H9 (cell line): Measurements from ENCODE around the gene NACC2. TPM values are rescaled to one million over a fixed set of nuclear protein-coding genes. Genes with fewer than 3 reads are reported as not detected.
A peak's percentile ranks its signal among the peaks of the same experiment; 100 is the strongest.

ENCODE experiments used
- DNase-seq: peaks from one replicate; pipeline ENCODE4 v3.0.0-alpha.2; 2017
- H2AFZ ChIP-seq: one replicate; pipeline ENCODE4 v1.6.1; 2013; ENCODE audit warnings: mild to moderate bottlenecking, low read length, control low read depth, moderate library complexity
- H2AK5ac ChIP-seq: 2 replicates; pipeline ENCODE4 v1.6.1; 2013; ENCODE audit warnings: low read length, control low read depth, mixed read lengths; ENCODE audit not compliant: insufficient read length
- H2BK120ac ChIP-seq: one replicate; pipeline ENCODE4 v1.6.1; 2013; ENCODE audit warnings: low read depth, mild to moderate bottlenecking, low read length, control low read depth, inconsistent platforms; ENCODE audit not compliant: poor library complexity, severe bottlenecking
- H2BK12ac ChIP-seq: 2 replicates; pipeline ENCODE4 v1.6.1; 2013; ENCODE audit warnings: low read length, control low read depth, mixed read lengths, low read depth; ENCODE audit not compliant: insufficient read length
- H2BK15ac ChIP-seq: 2 replicates; pipeline ENCODE4 v1.6.1; 2013; ENCODE audit warnings: low read depth, low read length, control low read depth
- H2BK20ac ChIP-seq: one replicate; pipeline ENCODE4 v1.6.1; 2013; ENCODE audit warnings: low read depth, mild to moderate bottlenecking, low read length, control low read depth, inconsistent platforms; ENCODE audit not compliant: poor library complexity, severe bottlenecking
- H2BK5ac ChIP-seq: 2 replicates; pipeline ENCODE4 v1.6.1; 2013; ENCODE audit warnings: low read length, control low read depth, mixed read lengths; ENCODE audit not compliant: insufficient read length
- H3K14ac ChIP-seq: 2 replicates; pipeline ENCODE4 v1.6.1; 2013; ENCODE audit warnings: low read length, control low read depth; ENCODE audit not compliant: insufficient read depth
- H3K18ac ChIP-seq: 2 replicates; pipeline ENCODE4 v1.6.1; 2013; ENCODE audit warnings: low read depth, mild to moderate bottlenecking, mixed read lengths, low read length, control low read depth; ENCODE audit not compliant: insufficient read length
- H3K23ac ChIP-seq: 2 replicates; pipeline ENCODE4 v1.6.1; 2013; ENCODE audit warnings: low read length, control low read depth, mixed read lengths, low read depth; ENCODE audit not compliant: insufficient read length
- H3K23me2 ChIP-seq: 2 replicates; pipeline ENCODE4 v1.6.1; 2013; ENCODE audit warnings: low read depth, mild to moderate bottlenecking, mixed read lengths, low read length, control low read depth; ENCODE audit not compliant: insufficient read length, poor library complexity, severe bottlenecking
- H3K27ac ChIP-seq: 2 replicates; pipeline ENCODE4 v1.5.1; 2013; ENCODE audit warnings: low read length, control low read depth, mixed read lengths, low read depth; ENCODE audit not compliant: insufficient read length
- H3K27me3 ChIP-seq: 2 replicates; pipeline ENCODE4 v1.6.1; 2013; ENCODE audit warnings: low read length, control low read depth, inconsistent platforms; ENCODE audit not compliant: insufficient read depth
- H3K4ac ChIP-seq: 2 replicates; pipeline ENCODE4 v1.6.1; 2013; ENCODE audit warnings: low read depth, mild to moderate bottlenecking, control low read depth, inconsistent platforms, low read length, moderate library complexity
- H3K4me1 ChIP-seq: 2 replicates; pipeline ENCODE4 v1.6.1; 2013; ENCODE audit warnings: low read length, control low read depth, inconsistent platforms; ENCODE audit not compliant: insufficient read depth
- H3K4me2 ChIP-seq: 2 replicates; pipeline ENCODE4 v1.6.1; 2013; ENCODE audit warnings: low read length, control low read depth, mixed read lengths; ENCODE audit not compliant: insufficient read length, insufficient read depth
- H3K56ac ChIP-seq: 2 replicates; pipeline ENCODE4 v1.6.1; 2013; ENCODE audit warnings: low read depth, mild to moderate bottlenecking, mixed read lengths, low read length, control low read depth; ENCODE audit not compliant: insufficient read length
- H3K79me1 ChIP-seq: 2 replicates; pipeline ENCODE4 v1.6.1; 2013; ENCODE audit warnings: low read depth, mild to moderate bottlenecking, moderate library complexity, low read length, control low read depth, inconsistent platforms; ENCODE audit not compliant: insufficient read depth, poor library complexity, severe bottlenecking
- H3K79me2 ChIP-seq: 2 replicates; pipeline ENCODE4 v1.6.1; 2013; ENCODE audit warnings: low read length, control low read depth, inconsistent platforms; ENCODE audit not compliant: insufficient read depth
- H3K9ac ChIP-seq: 2 replicates; pipeline ENCODE4 v1.6.1; 2013; ENCODE audit warnings: low read length, control low read depth, mixed read lengths; ENCODE audit not compliant: insufficient read length; ENCODE audit errors: extremely low read depth
- H3K9me3 ChIP-seq: one replicate; pipeline ENCODE4 v1.6.1; 2013; ENCODE audit warnings: low read depth, low read length, inconsistent platforms; ENCODE audit not compliant: control insufficient read depth
- H3T11ph ChIP-seq: one replicate; pipeline ENCODE4 v1.6.1; 2013; ENCODE audit warnings: mild to moderate bottlenecking, low read length, control low read depth, inconsistent platforms
- H4K20me1 ChIP-seq: one replicate; pipeline ENCODE4 v1.6.1; 2013; ENCODE audit not compliant: control insufficient read depth, insufficient read length, insufficient read depth
- H4K5ac ChIP-seq: 2 replicates; pipeline ENCODE4 v1.6.1; 2013; ENCODE audit warnings: low read depth, mild to moderate bottlenecking, mixed read lengths, low read length, control low read depth; ENCODE audit not compliant: insufficient read length
- H4K8ac ChIP-seq: replicated peaks from 2 replicates; pipeline ENCODE4 v1.6.1; 2013; ENCODE audit warnings: low read length, control low read depth, mixed read lengths, low read depth; ENCODE audit not compliant: insufficient read length
- H4K91ac ChIP-seq: 2 replicates; pipeline ENCODE4 v1.6.1; 2013; ENCODE audit warnings: low read depth, mild to moderate bottlenecking, moderate library complexity, mixed read lengths, low read length, control low read depth; ENCODE audit not compliant: insufficient read length
- H3K27ac Mint-ChIP-seq, 3 experiments: 2 replicates in 2 of 3; 3 replicates in 1 of 3; pipeline ENCODE4 v1.8.0; 2020 to 2021; ENCODE audit warnings: mixed read lengths in 3 of 3, mild to moderate bottlenecking in 1 of 3, moderate library complexity in 1 of 3
- H3K27me3 Mint-ChIP-seq: 2 replicates; pipeline ENCODE4 v1.8.0; 2021; ENCODE audit warnings: low read depth, mild to moderate bottlenecking, moderate library complexity, mixed read lengths
- H3K36me3 Mint-ChIP-seq, 3 experiments: 2 replicates in 2 of 3; 3 replicates in 1 of 3; pipeline ENCODE4 v1.8.0; 2020 to 2021; ENCODE audit warnings: low read depth in 3 of 3, mixed read lengths in 3 of 3; ENCODE audit not compliant: insufficient read depth in 1 of 3
- H3K4me1 Mint-ChIP-seq, 2 experiments: 2 replicates each; pipeline ENCODE4 v1.8.0; 2020; ENCODE audit warnings: mixed read lengths in 2 of 2
- H3K4me3 Mint-ChIP-seq, 2 experiments: 2 replicates in 1 of 2; 3 replicates in 1 of 2; pipeline ENCODE4 v1.8.0; 2020 to 2021; ENCODE audit warnings: mild to moderate bottlenecking in 2 of 2, mixed read lengths in 2 of 2, moderate library complexity in 1 of 2
- H3K9me3 Mint-ChIP-seq, 2 experiments: 2 replicates in 1 of 2; 3 replicates in 1 of 2; pipeline ENCODE4 v1.8.0; 2020; ENCODE audit warnings: mild to moderate bottlenecking in 2 of 2, mixed read lengths in 2 of 2, moderate library complexity in 1 of 2
- CTCF ChIP-seq: fragments of 200-600 bp; sonication (generic); conservative IDR thresholded peaks from 3 replicates; pipeline ENCODE4 v1.8.0; 2021; ENCODE audit warnings: antibody characterized with exemption, mild to moderate bottlenecking
- WGBS: extraction: QIAGEN DNeasy Blood & Tissue Kit; methylation state at CpG from one replicate; pipeline ENCODE4 v1.1.7; 2013; ENCODE audit warnings: missing lambda C conversion rate, low lambda C conversion rate, mixed read lengths; ENCODE audit not compliant: insufficient read length; ENCODE audit errors: extremely low coverage; 5-methylcytosine and 5-hydroxymethylcytosine counted together
- total RNA-seq: library from RNA; stranded (reverse); gene quantifications from 2 replicates; pipeline ENCODE4 v1.2.1, GENCODE V29; 2021

NACC2 gene
- total RNA-seq, 1 experiment from 2014 or later, result 11.5 TPM

- no peak overlapping the region for H3K27ac Mint-ChIP-seq
- Histone ChIP-seq H4K5ac (no peak overlapping the region), H3K23ac (no peak overlapping the region), H3K14ac (no peak overlapping the region), H3K56ac (no peak overlapping the region), H3K9me3 (no peaks in the 10 kb centered on the region), H3K27ac (no peak overlapping the region), H2AK5ac (no peak overlapping the region), H3K23me2 (peaks cover 7% of the 10 kb centered on the region), H2BK20ac (no peak overlapping the region), H4K8ac (no peak overlapping the region), H3K27me3 (no peaks in the 10 kb centered on the region), H2AFZ (no peak overlapping the region), H4K91ac (no peak overlapping the region), H4K20me1 (no peaks in the 10 kb centered on the region), H3K18ac (no peak overlapping the region), H3T11ph (no peak overlapping the region), H2BK12ac (no peak overlapping the region), H3K79me2 (no peaks in the 10 kb centered on the region), H3K4me2 (no peak overlapping the region), H3K79me1 (no peaks in the 10 kb centered on the region), H3K9ac (no peak overlapping the region), H2BK15ac (no peak overlapping the region), H3K4ac (no peak overlapping the region), H3K4me1 (no peaks in the 10 kb centered on the region), H2BK5ac (no peak overlapping the region), H2BK120ac (no peak overlapping the region)
- no peak for TF ChIP-seq CTCF
- peaks cover 11 to 22% of the 10 kb centered on the region in 2 experiments for H3K4me1 Mint-ChIP-seq
- no CpG with 5 or more reads among the region's 65 CpGs for WGBS
- H3K36me3 Mint-ChIP-seq, result peaks cover 0 to 11% (median 0%) of the 10 kb centered on the region in 3 experiments; a peak in 2 of 7 replicates
- no peaks in the 10 kb centered on the region for H3K9me3 Mint-ChIP-seq
- no peak for DNase-seq
- peak overlapping the region; percentile 54 to 65; a peak in 4 of 5 replicates for H3K4me3 Mint-ChIP-seq
- no peaks in the 10 kb centered on the region for H3K27me3 Mint-ChIP-seq
These were observed 45.4 kb downstream of the NACC2 start for GRCh38 chr9:136049491-136050265.
